Fibroblast of gingiva (primary cell): ENCODE data around the gene MAPK8IP2.
"Not testable (repeated sequence)": the region's sequence is repeated elsewhere in the genome, so short reads cannot be mapped to it uniquely, and the experiment has no call there.

Experiments used
- DNase-seq: peaks from one replicate; pipeline ENCODE4 v3.0.0-alpha.2; 2011; ENCODE audit warnings: low read depth

Gene MAPK8IP2

DNA sequence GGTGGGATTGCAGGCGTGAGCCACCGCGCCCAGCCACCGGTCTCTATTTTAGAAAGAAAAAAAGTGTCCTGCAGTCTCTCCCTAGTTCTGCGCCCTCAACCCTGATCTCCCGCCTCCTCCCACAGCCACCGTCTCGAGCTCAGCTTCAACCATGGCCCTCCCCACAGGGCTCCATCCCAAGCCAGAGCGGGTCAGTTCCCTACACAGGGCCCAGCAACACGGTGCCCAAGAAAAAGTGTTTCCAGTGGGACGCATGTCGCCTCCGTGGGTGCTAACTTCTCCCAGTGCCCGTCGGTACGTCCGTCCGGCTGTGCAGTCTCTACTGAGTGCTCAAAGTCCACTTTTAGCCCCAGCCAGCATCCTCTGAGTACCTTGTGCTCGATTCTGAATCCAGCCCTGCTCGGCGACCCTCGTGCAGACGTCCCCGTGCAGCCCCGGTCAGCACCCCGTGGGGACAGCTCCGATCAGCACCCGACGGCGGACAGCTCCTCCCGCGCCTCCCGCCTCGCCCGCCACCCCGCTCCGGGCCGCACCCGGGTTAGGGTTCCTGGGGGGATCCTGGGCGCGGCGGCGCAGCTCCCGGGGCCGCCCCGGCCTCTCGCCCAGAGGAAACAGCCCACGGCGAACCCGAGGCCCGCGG lies 657 bp upstream of the MAPK8IP2 start:
- DNase-seq, result no peak

DNA sequence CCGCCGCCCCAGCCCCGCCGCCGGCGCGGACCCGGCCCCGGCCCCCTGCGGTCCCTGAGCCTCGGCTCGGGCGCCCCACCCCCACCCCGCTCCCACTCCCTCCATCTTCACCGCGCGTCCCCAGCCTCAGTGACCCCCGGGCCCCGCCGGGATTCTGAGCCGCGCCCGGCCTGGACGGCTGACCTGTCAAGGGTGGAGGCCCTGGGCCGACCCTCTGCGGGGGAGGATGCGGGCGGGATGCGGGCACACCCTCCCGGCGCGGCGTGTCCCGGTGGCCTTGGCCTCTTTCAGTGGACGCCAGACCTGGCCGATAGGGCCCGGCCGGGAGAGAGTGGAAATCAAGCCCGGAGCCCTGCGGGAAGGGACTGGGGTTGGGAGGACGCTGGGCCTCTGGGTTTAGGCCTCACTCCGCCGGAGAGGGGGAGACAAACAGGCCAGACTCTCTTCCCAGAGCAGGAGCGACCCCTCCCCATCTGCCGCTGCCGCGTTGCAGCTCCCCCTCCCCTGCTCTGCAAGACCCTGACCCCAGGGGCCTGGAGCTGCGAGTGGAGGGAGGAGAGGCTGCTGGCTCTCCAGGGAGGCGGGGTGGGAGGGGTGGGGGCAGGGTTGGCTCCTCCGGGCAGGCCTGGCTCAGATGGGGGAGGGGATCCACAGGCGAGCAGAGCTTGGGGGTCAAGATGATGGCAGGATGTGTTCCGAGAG lies 525 bp downstream of the MAPK8IP2 start:
- no peak for DNase-seq

DNA sequence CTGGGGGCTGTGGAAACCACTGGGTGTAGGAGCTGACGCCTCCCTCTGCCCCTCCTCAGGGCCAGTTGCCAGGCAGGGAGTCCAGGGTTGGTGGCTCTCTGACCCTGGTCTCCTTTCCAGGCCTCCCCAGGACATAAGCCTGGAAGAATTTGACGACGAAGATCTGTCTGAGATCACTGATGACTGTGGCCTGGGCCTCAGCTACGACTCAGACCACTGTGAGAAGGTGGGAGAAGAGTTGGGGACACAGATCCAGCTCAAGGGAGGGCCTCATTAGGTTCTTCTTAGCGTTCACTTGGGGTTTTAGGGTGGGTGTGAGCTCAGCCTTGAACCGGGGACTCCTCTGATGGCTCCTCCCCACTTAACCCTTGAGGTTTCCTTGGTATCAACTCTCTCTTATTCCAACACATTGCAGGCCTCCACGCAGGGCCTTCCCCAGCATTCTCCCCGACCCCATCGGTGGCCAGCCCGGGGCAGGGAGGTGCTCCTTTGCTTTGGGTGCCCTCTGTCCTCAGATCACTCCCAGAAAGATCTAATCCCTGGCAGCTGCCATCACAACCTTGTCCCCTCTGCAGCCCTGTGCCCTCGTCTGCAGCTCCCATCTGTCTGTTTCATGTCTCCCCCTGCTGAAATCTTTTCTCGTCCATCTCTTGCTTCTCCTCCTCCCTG lies 1.2 kb downstream of the MAPK8IP2 start:
- no peak for DNase-seq

DNA sequence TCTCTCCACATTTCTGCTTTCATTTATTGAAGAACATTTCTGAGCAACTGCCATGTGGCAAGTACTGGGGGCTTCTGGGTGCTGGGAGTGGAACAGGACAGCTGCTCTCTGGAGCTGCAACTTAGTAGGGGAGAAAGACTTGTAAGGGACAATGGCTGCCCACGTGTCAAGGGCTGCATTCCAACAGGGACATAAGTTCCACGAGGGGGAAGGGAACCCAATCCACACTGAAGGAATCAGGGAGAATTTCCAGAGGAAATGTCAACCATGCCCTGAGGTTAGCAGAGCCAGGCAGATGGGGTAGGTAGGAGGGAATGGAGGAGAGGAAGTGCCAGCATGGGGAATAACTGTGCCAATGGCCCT lies 1.7 kb downstream of the MAPK8IP2 start:
- DNase-seq, result no peak

DNA sequence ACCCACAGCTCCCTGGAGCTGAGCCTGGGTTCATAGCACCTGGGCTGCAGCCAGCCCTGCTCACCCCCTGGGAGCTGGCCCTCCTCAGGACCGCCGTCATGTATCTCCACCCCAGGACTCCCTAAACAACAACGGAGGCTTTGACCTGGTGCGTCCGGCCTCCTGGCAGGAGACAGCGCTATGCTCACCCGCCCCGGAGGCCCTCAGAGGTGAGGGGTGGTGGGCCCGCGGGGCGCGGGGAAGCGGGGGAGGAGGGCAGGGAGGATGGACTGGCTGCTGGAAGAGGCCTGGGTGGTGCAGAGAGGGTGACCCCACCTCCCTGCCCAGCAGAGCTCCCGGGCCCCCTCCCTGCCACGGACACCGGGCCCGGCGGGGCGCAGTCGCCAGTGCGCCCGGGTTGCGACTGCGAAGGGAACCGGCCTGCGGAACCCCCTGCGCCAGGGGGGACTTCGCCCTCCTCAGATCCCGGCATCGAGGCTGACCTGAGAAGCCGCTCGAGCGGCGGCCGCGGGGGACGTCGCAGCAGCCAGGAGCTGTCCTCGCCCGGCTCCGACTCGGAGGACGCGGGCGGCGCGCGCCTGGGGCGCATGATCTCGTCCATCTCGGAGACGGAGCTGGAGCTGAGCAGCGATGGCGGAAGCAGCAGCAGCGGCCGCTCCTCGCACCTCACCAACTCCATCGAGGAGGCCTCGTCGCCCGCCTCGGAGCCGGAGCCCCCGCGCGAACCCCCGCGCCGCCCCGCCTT lies 3.1 kb downstream of the MAPK8IP2 start:
- DNase-seq, result no peak

DNA sequence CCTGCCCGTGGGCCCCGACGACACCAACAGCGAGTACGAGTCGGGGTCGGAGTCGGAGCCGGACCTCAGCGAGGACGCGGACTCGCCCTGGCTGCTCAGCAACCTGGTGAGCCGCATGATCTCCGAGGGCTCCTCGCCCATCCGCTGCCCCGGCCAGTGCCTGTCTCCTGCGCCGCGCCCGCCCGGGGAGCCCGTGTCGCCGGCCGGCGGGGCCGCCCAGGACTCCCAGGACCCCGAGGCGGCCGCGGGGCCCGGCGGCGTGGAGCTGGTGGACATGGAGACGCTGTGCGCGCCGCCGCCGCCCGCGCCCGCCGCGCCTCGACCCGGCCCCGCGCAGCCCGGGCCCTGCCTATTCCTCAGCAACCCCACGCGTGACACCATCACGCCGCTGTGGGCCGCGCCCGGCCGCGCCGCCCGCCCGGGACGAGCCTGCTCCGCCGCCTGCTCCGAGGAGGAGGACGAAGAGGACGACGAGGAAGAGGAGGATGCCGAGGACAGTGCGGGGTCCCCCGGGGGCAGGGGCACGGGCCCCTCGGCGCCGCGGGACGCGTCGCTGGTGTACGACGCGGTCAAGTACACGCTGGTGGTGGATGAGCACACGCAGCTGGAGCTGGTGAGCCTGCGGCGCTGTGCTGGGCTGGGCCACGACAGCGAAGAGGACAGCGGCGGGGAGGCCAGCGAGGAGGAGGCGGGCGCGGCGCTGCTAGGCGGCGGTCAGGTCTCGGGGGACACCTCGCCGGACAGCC lies 3.8 kb downstream of the MAPK8IP2 start:
- DNase-seq, result no peak

DNA sequence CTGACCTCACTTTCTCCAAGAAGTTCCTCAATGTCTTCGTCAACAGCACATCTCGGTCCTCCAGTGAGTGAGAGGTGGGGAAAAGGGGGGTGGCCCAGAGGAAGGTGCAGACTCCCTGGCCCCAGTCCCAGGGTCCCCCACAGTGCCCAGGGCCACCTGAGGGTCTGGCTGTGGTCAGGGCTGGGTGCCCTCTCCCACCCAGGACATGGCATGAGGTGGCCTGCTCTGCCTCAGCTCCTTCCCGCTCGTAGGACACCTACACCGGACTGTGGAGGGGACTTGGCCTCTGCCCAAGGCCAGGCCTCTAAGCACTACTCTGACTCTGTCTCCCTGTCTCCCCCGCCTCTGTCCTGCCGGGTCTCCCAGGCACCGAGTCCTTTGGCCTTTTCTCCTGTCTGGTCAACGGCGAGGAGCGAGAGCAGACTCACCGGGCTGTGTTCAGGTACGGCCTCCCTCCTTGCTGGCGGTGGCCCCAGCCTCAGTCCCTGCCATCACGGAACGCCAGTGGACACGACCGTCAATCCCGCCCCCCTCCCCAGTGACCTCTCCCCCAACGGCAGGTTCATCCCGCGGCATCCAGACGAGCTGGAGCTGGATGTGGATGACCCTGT lies 4.5 kb downstream of the MAPK8IP2 start:
- DNase-seq, result no peak

DNA sequence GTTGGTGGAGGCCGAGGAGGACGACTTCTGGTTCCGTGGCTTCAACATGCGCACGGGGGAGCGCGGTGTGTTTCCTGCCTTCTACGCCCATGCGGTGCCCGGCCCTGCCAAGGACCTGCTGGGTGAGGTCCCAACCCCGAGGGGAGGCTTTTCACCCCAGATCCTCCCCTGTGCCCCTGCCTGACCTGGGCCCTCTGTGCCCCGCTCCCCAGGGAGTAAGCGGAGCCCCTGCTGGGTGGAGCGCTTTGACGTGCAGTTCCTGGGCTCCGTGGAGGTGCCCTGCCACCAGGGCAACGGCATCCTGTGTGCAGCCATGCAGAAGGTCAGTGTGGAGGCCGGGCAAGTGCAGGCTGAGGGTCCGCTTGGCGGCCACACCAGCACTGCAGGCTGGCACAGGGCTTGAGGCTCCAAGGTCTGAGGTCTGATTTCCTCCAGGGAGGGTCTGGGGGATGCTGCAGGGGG lies 5.1 kb downstream of the MAPK8IP2 start:
- DNase-seq, result no peak

DNA sequence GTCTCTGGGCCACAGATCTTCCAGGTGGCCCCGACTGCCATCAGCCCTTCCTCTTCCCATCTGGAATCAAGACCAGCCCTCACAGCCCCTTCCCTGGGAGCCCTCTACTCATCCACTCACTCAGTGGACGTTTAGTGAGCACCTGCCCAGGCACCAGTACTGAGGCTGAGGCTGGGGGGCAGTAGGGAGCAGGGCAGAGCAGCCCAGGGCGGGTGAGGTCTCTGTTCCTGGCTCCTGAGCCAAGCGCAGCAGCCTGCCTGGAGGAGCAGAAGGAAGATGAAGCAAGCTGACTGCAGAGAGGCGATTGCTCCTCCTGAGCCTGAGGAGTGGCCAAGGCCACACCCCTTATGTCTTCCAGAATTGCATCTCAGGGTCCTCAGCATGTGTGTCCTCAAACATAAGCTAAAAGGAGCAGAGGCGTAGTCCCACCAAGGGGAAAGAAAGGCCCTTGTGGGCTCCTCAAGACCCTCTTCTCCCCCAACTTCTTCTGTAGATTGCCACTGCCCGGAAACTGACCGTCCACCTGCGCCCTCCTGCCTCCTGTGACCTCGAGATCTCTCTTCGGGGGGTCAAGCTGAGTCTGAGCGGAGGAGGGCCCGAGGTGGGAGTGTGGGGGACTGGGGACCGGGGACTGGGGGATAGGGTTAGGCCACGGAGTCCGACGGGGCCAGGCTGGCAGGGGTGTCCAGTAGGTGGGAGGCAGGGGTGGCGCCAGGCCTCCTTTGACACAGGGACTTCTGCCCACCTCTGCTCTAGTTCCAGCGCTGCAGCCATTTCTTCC lies 5.8 kb downstream of the MAPK8IP2 start:
- no peak for DNase-seq

DNA sequence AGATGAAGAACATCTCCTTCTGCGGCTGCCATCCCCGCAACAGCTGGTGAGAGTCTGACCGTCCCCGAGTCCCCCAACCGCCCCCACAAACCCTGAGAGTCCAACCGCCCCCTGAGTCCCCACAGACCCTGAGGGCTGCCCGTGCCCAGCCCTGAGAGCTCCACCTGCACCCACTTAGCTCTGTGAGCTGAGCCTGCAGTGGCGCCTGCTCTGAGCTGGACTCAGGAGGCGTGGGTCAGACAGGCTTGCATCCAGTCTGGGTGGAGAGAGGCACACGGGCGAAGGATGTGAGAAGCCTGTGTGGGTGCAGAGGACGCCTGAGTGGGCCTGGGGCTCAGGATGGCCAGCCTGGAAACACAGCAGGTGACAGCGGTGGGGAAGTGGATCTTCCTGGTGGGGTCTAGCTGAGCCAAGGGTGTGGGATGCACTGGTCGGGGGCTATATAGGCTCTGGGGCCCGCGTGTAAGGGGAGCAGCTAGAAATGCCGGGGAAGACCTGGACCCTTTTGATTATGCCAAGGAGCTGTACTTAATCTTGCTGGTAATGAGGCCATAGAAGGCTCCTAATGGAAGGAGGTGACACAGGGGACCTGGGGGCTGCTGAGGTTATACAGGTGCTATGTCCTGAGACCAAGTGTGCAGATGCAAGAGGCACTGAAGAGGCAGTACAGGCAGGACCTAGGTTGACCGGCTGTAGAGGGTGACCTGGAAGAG lies 6.5 kb downstream of the MAPK8IP2 start:
- DNase-seq, result no peak

DNA sequence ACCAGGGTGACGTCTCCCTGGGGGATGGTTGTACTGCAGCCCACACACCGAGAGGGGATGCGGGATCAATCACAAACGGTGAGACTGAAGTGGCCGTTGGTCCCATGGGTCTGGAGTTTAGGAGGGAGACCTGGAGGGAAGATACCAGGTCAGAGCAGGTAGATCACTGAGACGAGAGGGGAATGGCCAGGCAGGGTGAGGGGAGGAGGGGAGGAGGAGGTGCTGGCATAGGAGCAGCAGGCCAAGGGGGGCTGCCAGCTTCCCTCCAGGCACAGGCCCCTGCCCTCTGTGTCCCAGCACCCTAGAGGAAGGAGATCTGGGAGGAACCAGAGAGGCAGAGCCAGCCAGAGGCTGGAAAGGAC lies 7.0 kb downstream of the MAPK8IP2 start:
- no peak for DNase-seq

DNA sequence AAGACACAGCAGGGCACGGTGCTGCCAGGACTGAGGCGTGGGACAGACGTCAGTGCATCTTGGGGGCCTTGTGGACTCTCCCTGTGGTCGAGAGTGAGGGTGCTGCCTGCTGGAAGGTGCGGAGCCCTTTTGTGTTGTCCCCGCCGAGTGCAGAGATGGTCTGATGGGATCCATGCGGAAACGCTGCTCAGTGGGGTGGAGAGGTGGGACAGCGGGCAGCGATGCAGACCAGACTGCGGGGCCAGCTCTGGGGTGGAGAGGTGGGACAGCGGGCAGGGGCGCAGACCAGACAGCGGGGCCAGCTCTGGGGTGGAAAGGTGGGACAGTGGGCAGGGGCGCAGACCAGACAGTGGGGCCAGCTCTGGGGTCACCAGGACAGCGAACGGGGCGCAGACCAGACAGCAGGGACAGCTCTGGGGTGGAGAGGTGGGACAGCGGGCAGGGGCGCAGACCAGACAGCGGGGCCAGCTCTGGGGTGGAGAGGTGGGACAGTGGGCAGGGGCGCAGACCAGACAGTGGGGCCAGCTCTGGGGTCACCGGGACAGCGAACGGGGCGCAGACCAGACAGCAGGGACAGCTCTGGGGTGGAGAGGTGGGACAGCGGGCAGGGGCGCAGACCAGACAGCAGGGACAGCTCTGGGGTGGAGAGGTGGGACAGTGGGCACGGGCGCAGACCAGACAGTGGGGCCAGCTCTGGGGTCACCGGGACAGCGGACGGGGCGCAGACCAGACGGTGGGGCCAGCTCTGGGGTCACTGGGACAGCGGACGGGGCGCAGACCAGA lies 7.7 kb downstream of the MAPK8IP2 start:
- not testable (repeated sequence) for DNase-seq

DNA sequence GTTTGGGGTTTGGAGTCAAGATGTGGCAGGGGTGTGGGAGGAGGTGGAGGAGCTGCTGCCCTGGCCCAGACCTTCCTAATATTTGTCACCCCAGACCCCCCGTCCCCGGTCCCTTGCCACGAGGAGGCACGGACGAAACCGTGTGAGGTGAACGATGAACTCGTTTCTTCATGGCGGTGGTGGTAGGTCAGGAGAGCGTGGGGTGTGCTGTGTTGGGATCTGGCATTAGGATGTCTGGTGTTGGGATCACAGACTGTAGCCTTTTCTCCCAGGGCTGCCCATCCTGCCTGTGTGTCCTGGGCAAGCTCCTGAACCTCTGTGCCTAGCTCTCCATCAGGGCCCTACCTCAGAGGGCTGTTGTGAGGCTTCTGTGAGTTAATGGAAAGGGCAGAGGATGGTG lies 8.4 kb downstream of the MAPK8IP2 start:
- no peak for DNase-seq

DNA sequence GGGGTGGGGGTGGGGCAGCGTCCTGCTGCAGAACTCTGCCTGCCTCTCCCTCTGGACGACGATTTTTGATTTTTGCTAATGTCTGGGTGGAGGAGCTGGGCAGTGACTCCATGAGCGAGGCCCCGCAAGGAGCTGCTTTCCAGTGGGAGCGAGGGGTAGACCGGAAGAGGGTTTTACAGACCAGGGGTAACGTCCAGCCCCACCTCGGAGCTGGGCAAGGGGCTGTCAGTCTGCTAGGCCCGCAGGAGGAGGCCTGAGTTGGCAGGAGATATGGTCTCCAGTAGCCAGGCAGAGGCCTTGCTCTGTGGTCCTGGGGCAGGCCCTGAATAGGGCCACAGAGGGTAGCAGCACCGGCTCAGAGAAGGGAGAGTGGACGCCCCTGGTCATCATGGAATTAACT lies 9.0 kb downstream of the MAPK8IP2 start:
- DNase-seq, result no peak

DNA sequence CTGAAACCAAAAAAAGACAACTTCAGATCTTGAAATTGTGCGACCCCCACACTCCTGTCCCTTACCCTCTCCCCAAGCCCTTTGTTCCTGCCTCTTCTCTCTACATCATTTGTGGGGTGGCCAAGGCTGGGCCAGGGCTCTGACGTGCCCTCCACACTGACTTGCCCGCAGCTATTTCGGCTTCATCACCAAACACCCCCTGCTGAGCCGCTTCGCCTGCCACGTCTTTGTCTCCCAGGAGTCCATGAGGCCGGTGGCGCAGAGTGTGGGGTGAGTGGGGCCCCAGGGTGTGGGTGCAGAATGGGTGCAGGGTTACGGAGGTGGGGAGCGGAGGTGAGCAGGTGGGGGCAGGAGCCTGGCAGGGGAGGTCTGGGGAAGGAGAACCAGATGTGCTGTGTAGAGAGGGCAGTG lies 9.5 kb downstream of the MAPK8IP2 start:
- DNase-seq, result no peak

DNA sequence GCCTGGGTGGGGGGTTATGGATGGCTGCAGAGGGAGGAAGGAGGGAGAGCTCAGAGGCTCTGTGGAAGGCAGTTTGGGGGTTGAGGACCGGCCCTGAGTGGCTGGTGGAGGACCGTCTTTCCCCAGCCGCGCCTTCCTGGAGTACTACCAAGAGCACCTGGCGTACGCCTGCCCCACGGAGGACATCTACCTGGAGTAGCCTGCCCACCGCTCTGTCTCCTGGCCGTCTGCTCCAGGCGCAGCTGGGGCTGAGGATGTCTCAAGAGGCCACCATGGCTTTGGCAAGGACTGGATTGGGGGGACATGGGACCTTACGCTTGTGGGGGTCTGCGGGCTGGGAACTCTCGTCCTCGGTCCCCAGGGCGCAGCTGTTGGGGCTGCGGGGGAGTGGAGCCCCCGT lies 10.0 kb downstream of the MAPK8IP2 start:
- no peak for DNase-seq

DNA sequence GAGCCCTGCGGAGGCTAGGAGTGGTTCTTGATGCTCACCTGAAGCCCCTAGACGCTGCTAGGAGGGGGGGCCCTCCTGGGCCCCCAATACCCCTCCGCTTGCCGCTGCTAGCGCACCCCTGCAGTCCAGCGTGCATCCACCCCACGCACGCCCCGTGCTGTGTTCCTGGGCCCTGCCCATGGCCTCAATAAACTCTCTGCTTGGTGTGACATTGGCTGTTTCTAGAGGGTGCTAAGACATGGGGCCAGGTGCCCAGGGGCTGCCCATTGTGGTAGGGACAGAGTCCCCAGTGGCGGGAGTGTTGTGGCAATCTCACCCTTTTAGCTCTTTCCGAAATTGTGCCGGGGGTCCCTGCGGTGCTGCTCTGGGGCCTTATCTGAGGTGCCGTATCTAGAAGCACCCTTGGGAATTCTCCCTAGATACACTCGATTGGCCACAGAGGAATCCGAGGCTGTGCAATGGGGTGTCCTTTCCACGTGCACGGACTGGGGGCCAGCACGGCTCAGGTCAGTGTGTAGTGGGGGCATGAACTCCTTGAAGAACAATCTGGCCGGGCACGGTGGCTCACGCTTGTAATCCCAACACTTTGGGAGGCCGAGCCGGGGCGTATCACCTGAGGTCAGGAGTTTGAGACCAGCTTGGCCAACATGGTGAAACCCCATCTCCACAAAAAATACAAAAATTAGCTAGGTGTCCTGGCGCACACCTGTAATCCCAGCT lies 10.9 kb downstream of the MAPK8IP2 start:
- DNase-seq, result no peak

DNA sequence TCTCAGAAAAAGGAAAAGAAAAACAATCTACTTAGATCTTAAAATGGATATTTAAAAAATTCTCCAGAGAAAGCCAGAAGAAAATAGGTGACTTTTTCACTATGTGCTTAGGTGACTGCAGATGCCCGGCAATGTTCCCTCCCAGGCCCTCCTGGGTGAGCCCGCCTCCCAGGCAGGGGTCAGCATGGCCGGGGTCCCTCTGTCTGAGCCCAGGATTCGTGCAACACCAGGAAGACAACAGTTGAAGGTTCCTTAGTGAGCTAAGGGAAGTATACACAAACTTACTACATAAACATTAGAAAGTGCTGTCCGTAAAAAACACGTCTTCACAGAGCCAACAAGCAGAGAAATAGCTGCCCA lies 11.6 kb downstream of the MAPK8IP2 start:
- DNase-seq, result no peak
